GM19372 (cell line): ENCODE data around the gene RAB42.
"Not testable (repeated sequence)": the region's sequence is repeated elsewhere in the genome, so short reads cannot be mapped to it uniquely, and the experiment has no call there.

Source experiments
- ATAC-seq: cut with Tn5 transposase; IDR thresholded peaks from one replicate; pipeline ENCODE4 v1.9.1; 2021; ENCODE audit warnings: mild to moderate bottlenecking, low read depth, moderate library complexity; ENCODE audit not compliant: unreplicated experiment

RAB42 gene

DNA sequence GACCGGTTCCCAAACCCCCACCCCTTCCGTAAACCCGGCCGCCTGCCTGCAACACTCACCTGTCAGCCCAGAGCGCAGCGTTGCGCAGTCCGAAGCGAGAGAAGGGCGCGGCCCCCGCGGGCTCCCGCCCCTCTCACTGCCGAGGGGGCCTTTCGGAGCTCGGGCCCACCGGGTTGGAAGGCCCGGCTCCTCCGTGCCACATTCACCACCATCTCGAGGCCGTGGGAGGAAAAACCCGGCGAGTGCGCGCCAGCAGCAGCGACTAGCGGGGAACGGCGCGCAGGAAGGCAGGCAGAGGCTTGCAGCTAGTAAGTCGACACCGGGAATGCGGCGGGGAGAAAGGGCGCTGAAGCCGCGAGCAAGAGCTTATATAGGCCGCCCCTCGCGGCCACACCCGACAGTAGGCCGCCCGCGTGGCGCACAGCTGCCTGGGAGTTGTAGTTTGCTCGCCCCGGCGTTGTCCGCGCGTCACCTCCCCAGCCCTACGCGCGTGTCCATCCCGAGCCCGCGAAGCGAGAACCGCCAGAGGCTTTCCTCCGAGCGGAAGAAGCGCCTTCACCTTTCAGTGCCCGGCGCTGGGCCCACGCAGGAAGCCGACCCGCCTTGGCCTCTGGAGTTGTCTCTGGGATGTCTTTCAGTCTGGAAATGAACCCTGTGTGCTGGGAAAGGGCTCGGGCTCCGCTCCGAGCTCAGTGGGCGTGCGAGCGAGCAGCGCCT lies 10.4 kb upstream of the RAB42 start:
- peak; percentile 72 for ATAC-seq

DNA sequence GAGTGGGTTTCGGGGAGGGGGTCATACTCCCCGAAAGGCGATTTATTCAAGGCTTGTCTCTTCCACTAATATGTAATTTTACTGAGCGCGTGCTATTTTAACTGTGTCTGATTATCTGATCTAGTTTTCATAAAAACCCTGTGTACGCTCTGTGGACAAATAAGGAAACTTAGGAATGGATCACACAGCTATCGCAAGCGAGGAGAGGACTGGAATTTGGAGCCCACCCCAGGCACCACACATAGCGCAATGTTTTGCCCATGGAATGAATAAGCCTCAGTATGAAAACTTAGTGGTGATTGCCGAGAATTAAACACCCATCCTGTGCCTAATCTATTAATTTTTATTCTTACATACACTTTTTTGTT lies 9.8 kb upstream of the RAB42 start:
- no peak for ATAC-seq

DNA sequence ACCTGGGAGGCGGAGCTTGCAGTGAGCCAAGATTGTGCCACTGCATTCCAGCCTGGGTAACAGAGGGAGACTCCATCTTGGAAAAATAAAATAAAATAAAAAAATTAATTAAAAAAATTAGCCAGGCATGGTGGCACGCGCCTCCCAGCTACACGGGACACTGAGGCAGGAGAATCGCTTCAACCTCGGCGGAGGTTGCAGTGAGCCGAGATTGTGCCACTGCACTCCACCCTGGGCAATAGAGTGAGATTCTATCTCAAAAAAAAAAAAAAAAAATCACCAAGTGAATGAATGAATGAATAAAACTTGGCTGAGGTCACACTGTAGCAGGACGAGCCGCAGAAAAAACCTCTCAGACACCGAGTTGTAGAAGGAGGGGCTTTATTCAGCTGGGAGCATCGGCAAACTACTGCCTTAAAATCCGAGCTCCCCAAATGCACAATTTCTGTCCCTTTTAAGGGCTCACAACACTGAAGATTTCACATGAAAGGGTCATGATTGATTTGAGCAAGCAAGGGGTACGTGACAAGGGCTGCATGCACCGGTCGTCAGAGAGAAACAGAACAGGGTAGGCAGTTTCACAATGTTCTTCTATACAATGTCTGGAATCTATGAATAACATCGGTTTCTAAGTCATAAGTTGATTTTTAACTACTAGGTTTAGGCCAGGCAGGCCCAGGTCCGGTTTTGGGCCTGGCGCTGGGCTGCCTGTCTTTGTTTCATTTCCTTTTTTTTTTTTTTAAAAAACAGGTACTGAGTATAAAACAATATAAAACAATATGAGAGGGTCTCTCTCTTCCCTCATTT lies 5.3 kb upstream of the RAB42 start:
- ATAC-seq, result not testable (repeated sequence)

- no peak for ATAC-seq
Measured at GRCh38 chr1:28592321-28593071, 431 bp downstream of the RAB42 start.

DNA sequence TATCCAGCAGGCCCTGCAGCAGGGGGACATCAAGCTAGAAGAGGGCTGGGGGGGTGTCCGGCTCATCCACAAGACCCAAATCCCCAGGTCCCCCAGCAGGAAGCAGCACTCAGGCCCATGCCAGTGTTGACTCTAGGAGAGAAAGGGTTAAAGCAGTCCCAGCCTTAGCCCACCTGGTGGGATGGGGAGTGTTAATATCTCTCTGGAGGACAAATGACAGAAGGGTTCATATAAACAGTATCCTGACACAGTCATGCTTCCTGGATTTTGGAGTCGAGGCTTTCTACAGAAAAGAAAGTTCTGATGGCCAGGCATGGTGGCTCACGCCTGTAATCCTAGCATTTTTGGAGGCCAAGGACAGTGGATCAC lies 1.9 kb downstream of the RAB42 start:
- ATAC-seq, result not testable (repeated sequence)

GRCh38 chr1:28594686-28595411 lies 2.8 kb downstream of the RAB42 start:
- not testable (repeated sequence) for ATAC-seq

DNA sequence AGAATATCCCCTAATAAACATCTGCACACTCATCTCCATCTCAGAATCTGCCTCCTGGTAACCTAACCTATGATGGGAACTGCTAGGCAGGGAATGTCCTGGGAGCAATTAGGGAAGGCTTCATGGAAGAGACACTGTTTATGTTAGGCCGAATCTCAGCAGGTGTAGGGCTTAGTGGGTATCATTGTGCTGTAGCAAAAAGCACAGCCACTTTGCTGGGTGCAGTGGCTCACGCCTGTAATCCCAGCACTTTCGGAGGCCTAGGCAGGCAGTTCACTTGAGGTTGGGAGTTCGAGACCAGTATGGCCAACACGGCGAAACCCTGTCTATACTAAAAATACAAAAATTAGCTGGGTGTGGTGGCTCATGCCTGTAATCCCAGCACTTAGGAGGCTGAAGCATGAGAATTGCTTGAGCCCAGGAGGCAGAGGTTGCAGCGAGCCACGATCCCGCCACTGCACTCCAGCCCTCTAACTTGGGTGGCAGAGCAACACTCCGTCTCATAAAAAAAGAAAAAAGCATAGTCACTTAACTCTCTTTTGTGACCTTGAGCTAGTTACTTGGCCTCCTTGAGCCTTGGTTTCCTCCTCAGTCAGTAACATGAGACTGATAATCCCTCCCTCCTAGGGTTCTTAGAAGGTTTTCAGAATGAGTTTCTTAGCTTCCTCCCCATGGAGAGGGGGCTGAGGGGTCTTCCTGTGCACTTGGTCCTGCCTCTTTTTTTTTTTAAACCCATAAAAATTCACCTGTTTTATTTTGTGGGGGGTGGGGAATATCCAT lies 3.5 kb downstream of the RAB42 start:
- ATAC-seq, result no peak

DNA sequence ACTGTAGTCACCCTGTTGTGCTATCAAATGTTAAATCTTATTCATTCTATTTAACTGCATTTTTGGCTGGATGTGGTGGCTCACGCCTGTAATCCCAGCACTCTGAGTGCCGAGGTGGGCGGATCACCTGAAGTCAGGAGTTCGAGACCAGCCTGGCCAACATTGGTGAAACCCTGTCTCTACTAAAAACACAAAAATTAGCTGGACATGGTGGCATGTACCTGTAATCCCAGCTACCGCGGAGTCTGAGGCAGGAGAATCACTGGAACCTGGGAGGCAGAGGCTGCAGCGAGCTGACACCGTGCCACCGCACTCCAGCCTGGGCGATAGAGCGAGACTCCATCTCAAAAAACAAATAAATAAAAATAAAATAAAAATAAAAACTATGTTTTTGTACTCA lies 4.2 kb downstream of the RAB42 start:
- not testable (repeated sequence) for ATAC-seq

DNA sequence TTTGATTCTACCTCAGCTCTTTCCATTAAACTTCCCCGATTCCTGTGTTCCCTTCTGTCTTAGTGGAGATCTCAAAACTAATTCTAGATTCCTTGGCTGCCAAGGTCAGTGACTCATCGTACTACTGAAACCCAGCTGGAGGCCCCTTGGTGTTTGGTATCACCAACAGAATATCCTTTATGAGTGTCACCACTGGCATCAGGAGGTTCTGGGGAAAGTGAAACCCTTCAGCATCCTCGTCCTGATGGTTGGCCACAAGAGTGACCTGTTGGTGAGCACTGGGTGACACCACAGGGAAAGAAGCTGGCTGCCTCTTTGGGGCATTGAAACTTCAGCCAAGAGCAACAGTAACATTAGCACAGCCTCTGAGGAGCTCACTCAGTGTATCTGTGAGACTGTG lies 9.6 kb downstream of the RAB42 start:
- ATAC-seq, result no peak

- ATAC-seq, result no peak
Measured at GRCh38 chr1:28602536-28603439, 10.7 kb downstream of the RAB42 start.

- ATAC-seq, result no peak
Measured at GRCh38 chr1:28604411-28604810, 12.3 kb downstream of the RAB42 start.

GRCh38 chr1:28604962-28605361 lies 12.9 kb downstream of the RAB42 start:
- no peak for ATAC-seq

DNA sequence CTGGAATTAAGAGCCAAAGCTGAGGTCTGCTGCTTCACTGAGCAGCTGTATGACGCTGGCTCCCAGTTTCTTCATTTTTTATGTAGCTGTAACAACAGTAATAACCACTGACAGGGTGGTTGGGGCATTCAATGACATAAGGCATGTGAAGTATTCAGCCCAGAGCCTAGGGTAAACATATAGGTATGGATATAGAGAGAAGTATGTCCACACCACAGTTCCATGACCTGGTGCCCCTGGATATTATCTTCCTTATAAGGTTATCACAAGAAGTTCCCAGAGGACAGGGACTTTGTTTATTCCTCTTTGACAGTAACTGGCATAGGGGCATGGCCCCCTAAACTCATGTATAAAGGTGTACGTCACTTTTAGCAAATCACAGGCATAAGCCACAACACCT lies 14.7 kb downstream of the RAB42 start:
- ATAC-seq, result no peak

- ATAC-seq, result no peak
Measured at GRCh38 chr1:28613175-28613574, 21.1 kb downstream of the RAB42 start.

DNA sequence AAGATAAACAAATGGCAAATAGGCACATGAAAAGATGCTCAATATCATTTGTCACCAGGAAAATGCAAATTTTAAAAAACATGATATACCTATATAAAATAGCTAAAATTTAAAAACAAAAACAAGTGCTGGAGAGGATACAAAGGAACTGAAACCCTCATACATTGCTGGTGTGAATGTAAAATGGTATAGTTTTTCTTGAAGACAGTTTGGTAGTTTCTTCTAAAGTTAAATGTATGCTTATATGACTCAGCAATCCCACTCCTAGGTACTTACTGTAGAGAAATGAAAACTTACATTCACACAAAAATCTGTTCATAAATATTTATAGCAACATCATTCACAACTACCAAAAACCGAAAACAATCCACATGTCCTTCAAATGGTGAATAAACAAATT lies 39.6 kb downstream of the RAB42 start:
- no peak for ATAC-seq

DNA sequence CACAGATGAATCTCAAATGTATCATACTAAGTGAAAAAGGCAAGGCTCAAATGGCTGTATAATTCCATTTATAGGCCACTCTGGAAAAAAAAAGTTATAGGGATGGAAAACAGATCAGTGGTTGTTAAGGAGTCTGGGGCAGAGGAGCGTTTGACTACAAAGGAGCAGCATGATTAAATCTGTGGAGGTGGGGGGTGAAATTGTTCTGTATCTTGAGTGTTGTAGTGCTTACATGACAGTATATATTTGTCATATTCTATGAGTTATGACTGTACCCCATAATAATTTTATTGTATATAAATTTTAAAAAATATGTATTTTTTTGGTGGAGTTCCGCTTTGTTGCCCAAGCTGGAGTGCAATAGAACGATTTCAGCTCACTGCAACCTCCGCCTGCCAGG lies 40.5 kb downstream of the RAB42 start:
- no peak for ATAC-seq

GRCh38 chr1:28640766-28641165 lies 48.7 kb downstream of the RAB42 start:
- no peak for ATAC-seq

- peak; percentile 3 for ATAC-seq
Measured at GRCh38 chr1:28642056-28642846, 50.2 kb downstream of the RAB42 start.
